Measurements from ENCODE around the gene WDR93. TPM values are rescaled to one million over a fixed set of nuclear protein-coding genes. Genes with fewer than 3 reads are reported as not detected.

Gene WDR93
- polyA plus RNA-seq, 1 donor: 0.30 TPM

DNA sequence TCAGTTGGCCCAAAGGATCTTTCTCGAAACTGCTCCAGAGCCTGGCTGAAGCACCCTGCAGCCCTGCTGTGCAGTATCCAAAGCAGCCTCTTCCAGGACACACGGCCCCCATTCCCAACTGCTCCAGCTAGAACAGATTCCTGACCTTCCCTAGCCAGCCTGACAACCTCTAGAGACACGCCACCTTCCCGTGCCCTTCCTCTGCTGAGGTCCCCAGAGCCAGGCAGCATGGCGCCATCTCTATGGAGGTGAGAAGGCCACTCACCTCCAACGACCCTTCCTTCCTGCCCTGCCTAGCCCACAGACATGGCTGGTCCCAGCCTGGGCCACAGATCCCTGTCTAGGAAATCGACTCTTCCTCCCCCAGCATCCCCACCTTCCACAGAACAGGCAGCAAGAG is 38.5 kb upstream of the WDR93 start:
- no CpG with 5 or more reads among the region's 7 CpGs for WGBS (ENCODE audit: insufficient coverage, low lambda C conversion rate)
- H3K4me1 ChIP-seq (ENCODE audit: control insufficient read depth, insufficient read depth, low read length): peaks cover 6% of the 10 kb centered on the region
- H3K27ac ChIP-seq (ENCODE audit: low read length): no peak overlapping the region
- peaks cover 24% of the 10 kb centered on the region for H3K27me3 ChIP-seq (ENCODE audit: control insufficient read depth, insufficient read depth, low read length)
- no peak overlapping the region for H3K4me3 ChIP-seq (ENCODE audit: low read length)
- DNase-seq: no peak
- no peaks in the 10 kb centered on the region for H3K9me3 ChIP-seq (ENCODE audit: control insufficient read depth, low read depth, low read length)
- peaks cover 3% of the 10 kb centered on the region for H3K36me3 ChIP-seq (ENCODE audit: control insufficient read depth, insufficient read depth, low read length)

- WGBS (ENCODE audit: insufficient coverage, low lambda C conversion rate): no CpG with 5 or more reads among the region's 16 CpGs
- H3K9me3 ChIP-seq (ENCODE audit: control insufficient read depth, low read depth, low read length): no peaks in the 10 kb centered on the region
- H3K4me3 ChIP-seq (ENCODE audit: low read length): no peak overlapping the region
- H3K36me3 ChIP-seq (ENCODE audit: control insufficient read depth, insufficient read depth, low read length): peaks cover 3% of the 10 kb centered on the region
- peaks cover 24% of the 10 kb centered on the region for H3K27me3 ChIP-seq (ENCODE audit: control insufficient read depth, insufficient read depth, low read length)
- DNase-seq: no peak
- no peak overlapping the region for H3K27ac ChIP-seq (ENCODE audit: low read length)
- H3K4me1 ChIP-seq (ENCODE audit: control insufficient read depth, insufficient read depth, low read length): peaks cover 6% of the 10 kb centered on the region
Observed at GRCh38 chr15:89652666-89653065, 37.9 kb upstream of the WDR93 start.

DNA sequence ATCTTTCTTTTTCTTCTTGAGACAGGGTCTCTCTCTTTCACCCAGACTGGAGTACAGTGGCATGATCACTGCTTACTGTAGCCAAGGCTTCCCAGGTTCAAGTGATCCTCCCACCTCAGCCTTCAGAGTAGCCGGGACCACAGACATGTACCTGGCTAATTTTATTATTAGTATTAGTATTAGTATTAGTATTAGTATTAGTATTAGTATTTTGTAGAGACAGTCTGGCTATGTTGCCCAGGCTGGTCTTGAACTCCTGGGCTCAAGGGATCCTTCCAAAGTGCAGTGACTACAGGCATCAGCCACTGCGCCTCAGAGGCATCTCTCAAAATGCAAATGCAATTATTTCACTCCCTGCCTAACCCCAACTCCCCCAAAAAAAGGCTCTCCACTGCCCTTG is 37.0 kb upstream of the WDR93 start:
- Histone ChIP-seq H3K4me3 (ENCODE audit: low read length) (no peak overlapping the region), H3K4me1 (ENCODE audit: control insufficient read depth, insufficient read depth, low read length) (peaks cover 6% of the 10 kb centered on the region), H3K36me3 (ENCODE audit: control insufficient read depth, insufficient read depth, low read length) (peaks cover 3% of the 10 kb centered on the region), H3K27ac (ENCODE audit: low read length) (no peak overlapping the region), H3K27me3 (ENCODE audit: control insufficient read depth, insufficient read depth, low read length) (peaks cover 24% of the 10 kb centered on the region), H3K9me3 (ENCODE audit: control insufficient read depth, low read depth, low read length) (no peaks in the 10 kb centered on the region)
- DNase-seq: no peak
- no CpG with 5 or more reads among the region's 2 CpGs for WGBS (ENCODE audit: insufficient coverage, low lambda C conversion rate)

GRCh38 chr15:89654301-89654761 is 36.3 kb upstream of the WDR93 start:
- peaks cover 6% of the 10 kb centered on the region for H3K4me1 ChIP-seq (ENCODE audit: control insufficient read depth, insufficient read depth, low read length)
- H3K4me3 ChIP-seq (ENCODE audit: low read length): peak overlapping the region; percentile 52
- no peak for DNase-seq
- WGBS (ENCODE audit: insufficient coverage, low lambda C conversion rate): 0% methylated on average over 2 of the region's 14 CpGs
- no peaks in the 10 kb centered on the region for H3K9me3 ChIP-seq (ENCODE audit: control insufficient read depth, low read depth, low read length)
- H3K27ac ChIP-seq (ENCODE audit: low read length): no peak overlapping the region
- peaks cover 3% of the 10 kb centered on the region for H3K36me3 ChIP-seq (ENCODE audit: control insufficient read depth, insufficient read depth, low read length)
- H3K27me3 ChIP-seq (ENCODE audit: control insufficient read depth, insufficient read depth, low read length): peaks cover 24% of the 10 kb centered on the region

DNA sequence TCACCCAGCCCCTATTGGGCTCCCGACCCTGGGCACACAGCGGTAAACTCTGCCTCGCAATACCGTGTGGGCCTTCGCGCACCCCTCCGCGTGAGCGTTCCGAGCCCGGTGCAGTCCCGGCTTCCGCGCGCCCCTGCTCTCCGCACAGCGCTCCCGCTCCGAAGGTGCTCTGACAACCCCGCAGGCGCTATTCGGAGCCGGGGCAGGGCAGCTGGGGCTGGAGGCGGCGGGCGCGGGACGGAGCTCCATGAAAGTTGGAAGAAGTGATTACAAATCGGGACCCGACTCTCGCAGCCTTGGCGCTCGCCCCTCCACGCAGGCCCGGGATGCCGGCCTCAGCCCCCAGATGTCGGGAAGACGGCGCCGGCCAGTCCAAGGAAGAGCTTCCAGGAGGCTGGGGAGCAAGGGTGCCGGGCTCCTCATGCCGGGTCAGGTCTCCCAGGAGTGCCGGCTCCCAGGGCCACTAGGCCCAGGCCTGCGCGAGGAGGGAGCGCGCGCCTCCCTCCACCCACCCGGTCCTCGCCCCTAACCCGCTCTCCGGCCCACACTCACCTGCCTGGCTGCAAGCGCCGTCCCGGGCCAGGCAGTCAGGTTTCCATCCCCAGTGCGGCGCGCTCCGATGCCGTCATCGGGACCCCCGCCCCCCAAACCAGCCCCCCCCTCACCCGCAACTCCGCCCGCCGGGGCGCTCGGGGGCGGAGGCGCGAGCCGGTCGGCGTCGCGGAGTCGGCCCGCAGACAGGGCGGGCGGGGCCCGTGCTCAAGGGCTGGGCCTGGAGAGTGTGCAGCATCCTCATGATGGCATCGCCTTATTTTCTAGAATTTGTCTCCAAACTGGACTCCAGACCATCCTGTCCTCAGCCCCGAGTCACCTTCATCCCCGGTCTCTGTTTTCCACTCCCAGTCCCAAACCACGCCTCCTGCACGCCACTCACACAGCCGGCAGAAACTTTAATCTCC is 35.5 kb upstream of the WDR93 start, which contains the start of gene KIF7:
TSS of gene KIF7 (minus strand) at position 621 of the 959 bp plus-strand sequence. CDS start 2,537 bp downstream, outside the sequence.
- peaks cover 6% of the 10 kb centered on the region for H3K4me1 ChIP-seq (ENCODE audit: control insufficient read depth, insufficient read depth, low read length)
- H3K4me3 ChIP-seq (ENCODE audit: low read length): peak within 1 kb of the TSS; percentile 52
- peaks cover 3% of the 10 kb centered on the region for H3K36me3 ChIP-seq (ENCODE audit: control insufficient read depth, insufficient read depth, low read length)
- H3K27ac ChIP-seq (ENCODE audit: low read length): no peak within 1 kb of the TSS
- DNase-seq: peak in 1 of 2 donors; percentile 38
- no peaks in the 10 kb centered on the region for H3K9me3 ChIP-seq (ENCODE audit: control insufficient read depth, low read depth, low read length)
- 0% methylated on average over 2 of the region's 87 CpGs for WGBS (ENCODE audit: insufficient coverage, low lambda C conversion rate)
- peaks cover 27% of the 10 kb centered on the region for H3K27me3 ChIP-seq (ENCODE audit: control insufficient read depth, insufficient read depth, low read length)

DNA sequence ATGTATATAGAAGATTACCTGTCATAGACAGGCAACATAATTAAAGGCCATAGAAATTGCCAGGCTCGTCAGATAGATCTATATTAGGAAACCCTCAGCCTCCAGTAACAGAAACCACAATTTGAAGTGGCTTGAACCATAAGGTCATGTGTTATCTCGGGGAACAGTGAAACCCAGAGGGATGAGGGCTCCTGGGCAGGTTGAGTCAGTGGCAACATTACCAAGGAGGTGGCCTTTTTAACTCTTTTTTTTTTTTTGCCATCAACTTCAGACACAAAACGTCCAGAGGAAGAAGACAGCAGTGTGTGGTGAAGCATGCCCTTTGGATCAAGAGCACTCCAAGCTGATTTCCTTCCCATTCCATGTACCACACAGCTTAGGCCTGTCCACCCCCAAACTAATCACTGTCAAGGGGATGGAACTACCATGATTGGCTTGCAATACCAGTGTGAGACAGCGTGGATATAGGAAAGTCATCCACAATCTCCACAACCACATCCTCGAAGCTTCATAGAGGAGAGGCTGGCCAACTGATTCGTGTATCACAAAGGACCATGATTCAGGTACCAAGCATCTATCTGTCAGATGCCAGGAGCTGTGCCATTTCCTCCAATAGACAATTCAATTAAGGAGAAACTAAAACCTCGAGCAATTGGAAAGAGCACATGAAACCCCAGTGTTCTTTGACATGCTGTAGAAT is 34.3 kb upstream of the WDR93 start:
- no peak for DNase-seq
- Histone ChIP-seq H3K36me3 (ENCODE audit: control insufficient read depth, insufficient read depth, low read length) (peaks cover 3% of the 10 kb centered on the region), H3K4me1 (ENCODE audit: control insufficient read depth, insufficient read depth, low read length) (peaks cover 6% of the 10 kb centered on the region), H3K4me3 (ENCODE audit: low read length) (no peak overlapping the region), H3K9me3 (ENCODE audit: control insufficient read depth, low read depth, low read length) (no peaks in the 10 kb centered on the region), H3K27ac (ENCODE audit: low read length) (no peak overlapping the region), H3K27me3 (ENCODE audit: control insufficient read depth, insufficient read depth, low read length) (peaks cover 34% of the 10 kb centered on the region)
- 75% methylated on average over 2 of the region's 7 CpGs for WGBS (ENCODE audit: insufficient coverage, low lambda C conversion rate)

DNA sequence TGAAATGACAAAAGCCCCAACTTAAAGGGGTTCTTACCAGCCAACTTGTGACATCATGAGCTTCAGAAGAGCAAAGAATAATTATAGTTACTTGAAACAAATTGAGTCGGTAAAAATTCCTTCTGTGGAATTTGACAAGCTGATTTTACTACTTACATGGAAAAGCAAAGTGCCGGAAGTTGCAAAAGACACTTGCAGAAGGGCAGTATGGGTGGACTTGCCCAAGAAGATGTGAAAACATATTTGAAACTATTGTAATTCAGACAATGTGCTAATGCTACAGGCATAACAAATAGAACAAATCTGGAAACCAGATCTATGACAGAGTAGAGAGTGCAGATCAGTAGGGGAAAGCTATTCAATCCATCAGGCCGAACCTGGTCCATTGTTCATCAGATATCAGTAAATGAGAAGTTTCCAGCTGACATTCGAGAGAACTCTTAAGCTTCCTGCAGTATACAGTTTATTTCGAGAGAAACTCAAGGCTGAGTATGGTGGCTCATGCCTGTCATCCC is 32.9 kb upstream of the WDR93 start:
- Histone ChIP-seq H3K4me3 (ENCODE audit: low read length) (no peak overlapping the region), H3K9me3 (ENCODE audit: control insufficient read depth, low read depth, low read length) (no peaks in the 10 kb centered on the region), H3K4me1 (ENCODE audit: control insufficient read depth, insufficient read depth, low read length) (peaks cover 6% of the 10 kb centered on the region), H3K27me3 (ENCODE audit: control insufficient read depth, insufficient read depth, low read length) (peaks cover 34% of the 10 kb centered on the region), H3K36me3 (ENCODE audit: control insufficient read depth, insufficient read depth, low read length) (no peaks in the 10 kb centered on the region), H3K27ac (ENCODE audit: low read length) (no peak overlapping the region)
- WGBS (ENCODE audit: insufficient coverage, low lambda C conversion rate): 75% methylated on average over 2 of the region's 5 CpGs
- DNase-seq: no peak

- no peaks in the 10 kb centered on the region for H3K36me3 ChIP-seq (ENCODE audit: control insufficient read depth, insufficient read depth, low read length)
- H3K9me3 ChIP-seq (ENCODE audit: control insufficient read depth, low read depth, low read length): no peaks in the 10 kb centered on the region
- H3K4me3 ChIP-seq (ENCODE audit: low read length): no peak overlapping the region
- DNase-seq: no peak
- no peak overlapping the region for H3K27ac ChIP-seq (ENCODE audit: low read length)
- 100% methylated on average over 1 of the region's 2 CpGs for WGBS (ENCODE audit: insufficient coverage, low lambda C conversion rate)
- H3K4me1 ChIP-seq (ENCODE audit: control insufficient read depth, insufficient read depth, low read length): peaks cover 4% of the 10 kb centered on the region
- H3K27me3 ChIP-seq (ENCODE audit: control insufficient read depth, insufficient read depth, low read length): peaks cover 28% of the 10 kb centered on the region
Observed at GRCh38 chr15:89659295-89659694, 31.3 kb upstream of the WDR93 start.

GRCh38 chr15:89660556-89660955 is 30.1 kb upstream of the WDR93 start:
- H3K4me3 ChIP-seq (ENCODE audit: low read length): no peak overlapping the region
- 80% methylated on average over 1 of the region's 2 CpGs for whole genome bisulfite sequencing (ENCODE audit: insufficient coverage, low lambda C conversion rate)
- no peak overlapping the region for H3K27ac ChIP-seq (ENCODE audit: low read length)
- H3K27me3 ChIP-seq (ENCODE audit: control insufficient read depth, insufficient read depth, low read length): peaks cover 20% of the 10 kb centered on the region
- H3K36me3 ChIP-seq (ENCODE audit: control insufficient read depth, insufficient read depth, low read length): no peaks in the 10 kb centered on the region
- no peaks in the 10 kb centered on the region for H3K4me1 ChIP-seq (ENCODE audit: control insufficient read depth, insufficient read depth, low read length)
- DNase-seq: no peak
- no peaks in the 10 kb centered on the region for H3K9me3 ChIP-seq (ENCODE audit: control insufficient read depth, low read depth, low read length)

DNA sequence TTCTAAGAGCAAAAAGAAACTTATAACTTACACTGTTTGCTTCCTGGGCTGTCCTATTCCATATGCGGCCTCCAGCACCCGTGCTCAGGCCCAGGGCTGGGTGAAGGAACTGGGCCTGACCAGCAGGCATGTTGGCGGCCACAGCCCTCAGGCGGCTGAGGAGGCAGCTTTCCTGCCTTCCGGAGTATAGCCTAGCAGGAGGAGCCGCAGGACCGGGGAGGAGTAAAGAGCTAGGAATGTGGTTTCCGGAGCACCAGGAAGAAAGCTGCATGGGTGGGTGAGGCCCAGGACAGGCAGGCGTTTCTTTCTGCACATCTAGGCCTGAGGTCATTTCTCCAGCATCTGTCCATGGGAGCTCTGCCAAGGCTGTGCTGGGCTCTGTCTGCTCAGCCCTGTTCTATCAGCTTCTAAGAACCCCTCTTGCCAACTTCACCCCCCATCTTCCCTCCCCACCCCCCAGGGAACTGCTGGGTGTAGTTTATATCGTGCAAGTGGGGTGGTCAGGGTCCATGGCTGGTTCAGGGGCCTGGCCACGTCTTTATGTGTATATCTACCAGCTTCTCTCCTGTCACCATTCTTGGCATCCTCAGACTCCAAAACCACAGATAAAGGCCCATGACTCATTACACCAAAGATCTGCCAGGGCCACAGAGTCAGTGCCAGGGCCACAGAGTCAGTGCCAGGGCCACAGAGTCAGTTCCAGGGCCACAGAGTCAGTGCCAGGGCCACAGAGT is 27.6 kb upstream of the WDR93 start:
- no CpG with 5 or more reads among the region's 11 CpGs for WGBS (ENCODE audit: insufficient coverage, low lambda C conversion rate)
- Histone ChIP-seq H3K9me3 (ENCODE audit: control insufficient read depth, low read depth, low read length) (peaks cover 3% of the 10 kb centered on the region), H3K27ac (ENCODE audit: low read length) (no peak overlapping the region), H3K27me3 (ENCODE audit: control insufficient read depth, insufficient read depth, low read length) (peaks cover 13% of the 10 kb centered on the region), H3K4me3 (ENCODE audit: low read length) (no peak overlapping the region), H3K4me1 (ENCODE audit: control insufficient read depth, insufficient read depth, low read length) (no peaks in the 10 kb centered on the region), H3K36me3 (ENCODE audit: control insufficient read depth, insufficient read depth, low read length) (no peaks in the 10 kb centered on the region)
- DNase-seq: peak in 1 of 2 donors; percentile 32
